HG02623 (cell line): ENCODE measurements around the gene HADHA.
"Not testable (repeated sequence)": the region's sequence is repeated elsewhere in the genome, so short reads cannot be mapped to it uniquely, and the experiment has no call there.

Experiments used
- ATAC-seq: cut with Tn5 transposase; IDR thresholded peaks from one replicate; pipeline ENCODE4 v1.9.1; 2021; ENCODE audit warnings: moderate library complexity; ENCODE audit not compliant: unreplicated experiment

Gene HADHA

DNA sequence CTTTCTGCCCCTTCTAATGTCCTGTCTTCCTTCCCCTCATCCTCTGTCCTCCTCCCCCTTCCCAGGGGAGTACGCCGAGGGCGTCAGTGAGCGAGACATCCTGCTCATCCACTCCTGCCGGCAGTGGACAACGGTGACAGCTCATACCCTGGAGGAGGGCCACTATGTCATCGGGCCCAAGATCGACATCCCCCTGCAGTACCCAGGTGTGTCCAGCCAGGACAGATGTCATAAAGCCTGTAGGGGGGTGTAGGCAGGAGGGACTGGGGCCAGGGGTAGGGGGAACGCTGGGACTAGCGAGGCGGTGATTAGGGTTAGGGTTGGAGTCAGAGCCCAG, 68.2 kb downstream of the HADHA start:
- ATAC-seq, result no peak

DNA sequence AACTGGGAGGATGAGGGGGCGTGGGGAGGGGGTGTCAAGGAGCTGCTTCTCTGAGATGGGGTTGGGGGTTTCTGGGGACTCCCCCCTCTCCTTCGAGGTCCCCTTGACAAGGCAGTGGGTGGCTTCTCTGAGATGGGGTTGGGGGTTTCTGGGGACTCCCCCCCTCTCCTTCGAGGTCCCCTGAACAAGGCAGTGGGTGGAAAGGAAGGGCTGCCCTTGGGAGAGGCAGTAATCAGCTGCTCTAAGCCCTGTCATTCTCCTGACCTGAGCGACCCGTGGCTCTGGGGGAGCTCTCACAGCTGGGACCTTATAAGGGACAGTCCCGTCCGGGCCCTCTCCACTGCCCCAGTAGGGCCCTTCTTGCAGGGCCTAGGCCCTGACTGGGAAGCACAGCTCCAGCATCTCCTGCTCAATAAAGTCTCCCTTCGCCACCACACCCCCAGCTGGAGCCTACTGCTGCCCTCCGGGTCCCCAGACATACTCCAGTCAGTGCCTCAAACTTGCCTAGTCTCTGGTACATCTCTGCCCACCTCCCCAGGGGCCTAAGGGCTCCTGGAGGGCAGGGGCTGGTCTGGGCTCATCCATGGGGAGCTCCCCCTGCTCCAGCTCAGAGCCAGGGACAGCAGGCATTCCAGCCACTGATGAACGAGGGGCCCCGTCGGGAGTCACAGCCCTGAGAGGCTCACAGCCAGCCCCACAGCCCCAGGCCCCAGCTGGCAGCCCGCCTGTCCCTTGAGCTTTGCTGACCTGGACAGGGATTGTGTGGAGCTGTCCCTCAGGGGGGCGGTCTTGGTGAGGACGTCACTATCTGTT, 68.8 kb downstream of the HADHA start:
- ATAC-seq, result no peak

DNA sequence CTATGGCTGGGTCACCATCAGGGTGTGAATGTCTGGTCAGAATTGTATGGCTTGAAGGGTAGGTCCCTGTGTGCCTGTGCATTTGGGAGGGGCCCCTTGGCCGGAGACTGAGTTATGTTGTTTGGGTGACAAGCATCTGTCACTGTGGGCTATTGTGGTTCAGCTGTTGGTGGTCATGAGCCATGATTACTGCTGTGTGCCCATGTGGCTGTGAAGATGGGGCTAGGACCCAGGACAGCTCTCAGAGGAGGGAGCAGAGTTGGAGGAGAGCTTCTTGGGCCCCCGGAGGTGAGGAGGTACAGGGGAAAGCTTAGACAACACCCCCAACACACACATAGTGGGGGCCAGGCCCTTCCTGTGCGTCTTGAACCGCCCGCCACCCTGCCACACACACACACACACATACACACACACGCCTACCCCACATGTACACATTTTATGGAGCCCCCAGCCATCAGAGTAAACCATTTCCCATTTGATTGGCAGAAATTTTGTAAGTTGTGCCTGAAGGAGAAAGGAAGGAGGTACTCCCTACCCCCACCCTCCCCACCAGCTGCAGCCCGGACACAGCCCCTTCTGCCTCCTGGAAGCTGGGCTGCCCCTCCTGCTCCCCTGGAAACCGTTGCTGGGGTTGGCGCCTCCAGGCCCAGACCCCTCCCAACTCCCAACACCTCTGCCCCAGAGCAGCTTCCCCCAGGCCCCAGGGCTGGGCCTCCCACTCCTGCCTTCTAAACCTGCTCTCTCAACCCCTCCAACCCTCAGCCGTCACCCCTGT, 69.6 kb downstream of the HADHA start:
- ATAC-seq, result no peak

DNA sequence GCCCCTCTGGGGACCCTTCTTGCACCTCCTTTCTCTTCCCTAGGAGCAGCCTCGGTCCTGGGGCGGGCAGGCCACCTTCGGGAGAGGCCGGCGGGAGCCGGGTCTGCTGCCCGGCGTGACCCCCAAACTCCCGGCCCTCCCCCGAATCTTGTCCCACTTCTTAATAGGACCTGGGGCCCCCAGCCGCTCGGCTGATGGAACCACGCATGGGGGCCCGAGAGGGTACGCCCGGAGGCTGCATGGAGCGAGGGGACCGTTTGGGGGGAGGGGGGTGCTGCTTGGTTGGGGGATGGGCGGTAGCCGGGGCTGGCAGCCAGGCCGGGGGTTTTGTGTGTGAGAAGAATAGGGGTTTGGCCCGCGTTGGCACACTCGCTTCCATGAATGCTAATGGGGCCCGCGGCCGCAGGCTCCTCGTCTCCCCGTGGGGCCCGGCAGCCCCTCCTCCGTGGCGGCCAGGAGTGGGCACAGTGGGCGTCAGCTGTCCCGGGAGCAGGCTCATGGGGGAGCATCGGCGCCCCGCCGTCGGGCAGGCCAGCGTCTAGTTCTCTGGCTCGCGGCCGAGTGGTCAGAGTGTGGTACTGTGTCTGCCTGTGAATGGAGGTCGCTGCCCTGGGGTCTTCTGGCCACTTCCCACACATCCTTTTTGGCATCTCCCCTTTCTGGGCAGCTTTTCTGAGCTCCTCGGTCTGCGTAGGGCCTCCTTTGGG, 70.5 kb downstream of the HADHA start:
- no peak for ATAC-seq

DNA sequence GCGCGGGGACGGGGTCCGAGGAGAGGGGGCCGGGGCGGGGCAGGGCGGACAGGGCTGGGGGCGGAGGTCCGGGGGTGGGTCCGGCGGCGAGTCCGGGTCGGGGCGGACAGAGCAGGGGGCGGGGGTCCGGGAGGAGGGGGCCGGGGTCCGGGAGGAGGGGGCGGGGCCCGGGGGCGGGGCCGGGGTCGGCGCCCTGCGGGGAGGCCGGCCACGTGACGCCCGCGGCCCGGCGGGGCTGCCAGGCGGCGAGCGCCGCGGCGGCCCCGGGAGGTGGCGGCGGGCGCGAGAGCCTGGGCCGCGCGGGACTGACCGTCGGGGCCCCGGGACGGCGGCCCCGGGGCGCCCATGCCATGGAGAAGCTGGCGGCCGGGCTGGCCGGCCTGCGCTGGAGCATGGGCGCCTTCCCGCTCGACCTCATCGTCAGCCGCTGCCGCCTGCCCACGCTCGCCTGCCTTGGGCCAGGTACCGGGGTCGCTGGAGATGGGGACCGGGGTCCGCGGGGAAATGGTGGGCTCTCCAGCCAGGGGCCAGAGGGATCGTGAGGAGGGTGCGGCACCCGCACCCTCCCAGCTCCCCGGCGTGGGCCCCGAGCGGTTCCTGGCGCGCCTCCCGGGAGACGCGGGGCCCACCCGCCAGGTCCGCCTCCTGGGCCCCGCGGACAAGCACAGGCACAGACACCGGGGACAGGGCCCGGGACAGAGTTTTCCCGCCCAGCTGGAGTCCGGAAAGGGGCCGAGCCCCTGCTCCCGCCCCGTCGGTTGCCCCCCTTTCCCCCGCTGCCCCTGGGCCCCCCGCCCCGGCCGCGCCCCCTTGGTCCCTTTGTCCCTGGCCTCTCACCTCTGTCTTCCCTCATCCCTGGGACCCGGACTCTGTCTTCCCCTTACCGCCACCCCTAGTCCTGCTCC, 71.3 kb downstream of the HADHA start, which contains the start of gene GAREM2:
GAREM2 (plus strand) TSS at position 218 of the 905 bp plus-strand sequence; CDS start at position 351, 133 bp downstream.
- ATAC-seq, result no peak

- ATAC-seq, result no peak
Measured at GRCh38 chr2:26172189-26172870, 72.1 kb downstream of the HADHA start.

DNA sequence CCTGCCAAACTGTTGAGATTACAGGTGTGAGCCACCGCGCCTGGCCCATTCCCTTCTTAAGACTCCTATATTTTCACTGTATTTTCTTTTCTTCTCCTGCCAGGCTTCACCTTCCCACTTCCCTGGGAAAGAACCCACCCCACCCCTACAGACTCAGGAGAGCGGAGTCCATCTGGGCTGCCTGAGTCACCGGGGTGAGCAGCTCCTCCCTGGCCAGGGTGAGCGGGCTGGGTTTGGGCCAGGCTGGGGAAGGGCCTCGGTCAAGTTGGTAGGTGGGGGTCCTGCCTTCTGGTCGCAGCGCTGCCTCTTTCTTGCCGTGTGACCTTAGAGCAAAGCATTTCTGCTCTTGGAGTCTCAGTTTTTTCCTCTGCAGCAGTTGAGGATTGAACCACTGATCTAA, 73.6 kb downstream of the HADHA start:
- no peak for ATAC-seq

- no peak for ATAC-seq
Measured at GRCh38 chr2:26169681-26170414, 74.6 kb downstream of the HADHA start.

- ATAC-seq, result no peak
Measured at GRCh38 chr2:26169226-26169625, 75.2 kb downstream of the HADHA start.

GRCh38 chr2:26168785-26169184, 75.6 kb downstream of the HADHA start:
- no peak for ATAC-seq

- ATAC-seq, result not testable (repeated sequence)
Measured at GRCh38 chr2:26166541-26166940, 77.9 kb downstream of the HADHA start.

GRCh38 chr2:26165403-26165802, 79.0 kb downstream of the HADHA start:
- ATAC-seq, result no peak

GRCh38 chr2:26164641-26165211, 79.7 kb downstream of the HADHA start:
- no peak for ATAC-seq

- no peak for ATAC-seq
Measured at GRCh38 chr2:26164231-26164630, 80.2 kb downstream of the HADHA start.

DNA sequence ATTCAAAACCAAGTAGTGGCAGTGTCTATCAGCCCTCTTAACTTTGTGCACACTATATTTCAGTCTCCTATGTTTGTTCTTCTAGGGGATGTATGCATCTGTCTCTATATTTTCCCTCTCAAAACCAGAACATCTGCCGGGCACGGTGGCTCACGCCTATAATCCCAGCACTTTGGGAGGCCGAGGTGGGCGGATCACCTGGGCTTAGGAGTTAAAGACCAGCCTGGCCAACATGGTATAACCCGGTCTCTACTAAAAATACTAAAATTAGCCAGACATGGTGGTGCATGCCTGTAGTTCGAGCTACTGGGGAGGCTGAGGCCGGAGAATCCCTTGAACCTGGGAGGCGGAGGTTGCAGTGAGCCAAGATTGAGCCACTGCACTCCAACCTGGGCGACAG, 81.5 kb downstream of the HADHA start:
- no peak for ATAC-seq

DNA sequence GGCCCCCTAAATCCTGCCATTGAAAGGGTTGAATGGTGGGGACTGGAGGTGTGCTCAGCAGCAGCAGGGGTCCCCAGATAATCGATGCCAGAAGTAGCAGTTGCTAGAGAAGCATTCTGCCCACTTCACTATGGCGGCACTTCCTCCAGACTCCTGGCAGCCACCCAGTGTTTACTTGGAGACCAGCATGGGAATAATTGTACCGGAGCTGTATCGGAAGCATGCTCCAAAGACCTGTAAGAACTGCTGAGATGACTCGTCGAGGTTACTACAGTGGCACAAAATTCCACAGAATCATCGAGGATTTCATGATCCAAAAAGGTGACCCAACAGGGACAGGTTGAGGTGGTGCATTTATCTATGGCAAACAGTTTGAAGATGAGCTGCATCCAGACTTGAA, 82.5 kb downstream of the HADHA start:
- ATAC-seq, result no peak

DNA sequence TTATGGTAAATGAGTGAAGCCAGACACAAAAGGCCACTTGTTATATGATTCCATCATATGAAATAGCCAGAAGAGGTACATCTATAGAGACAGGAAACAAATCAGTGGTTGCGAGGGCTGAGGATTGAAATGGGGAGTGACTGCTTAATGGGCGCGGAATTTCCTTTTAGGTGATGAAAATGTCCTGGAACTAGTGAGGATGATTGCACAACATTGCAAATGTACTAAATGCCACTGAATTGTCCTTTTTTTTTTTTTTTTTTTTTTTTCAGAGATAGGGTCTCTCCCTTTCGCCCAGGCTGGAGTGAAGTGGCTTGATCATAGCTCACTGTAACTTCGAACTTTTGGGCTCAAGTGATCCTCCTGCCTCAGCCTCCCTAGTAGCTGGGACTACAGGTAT, 86.9 kb downstream of the HADHA start:
- ATAC-seq, result no peak

DNA sequence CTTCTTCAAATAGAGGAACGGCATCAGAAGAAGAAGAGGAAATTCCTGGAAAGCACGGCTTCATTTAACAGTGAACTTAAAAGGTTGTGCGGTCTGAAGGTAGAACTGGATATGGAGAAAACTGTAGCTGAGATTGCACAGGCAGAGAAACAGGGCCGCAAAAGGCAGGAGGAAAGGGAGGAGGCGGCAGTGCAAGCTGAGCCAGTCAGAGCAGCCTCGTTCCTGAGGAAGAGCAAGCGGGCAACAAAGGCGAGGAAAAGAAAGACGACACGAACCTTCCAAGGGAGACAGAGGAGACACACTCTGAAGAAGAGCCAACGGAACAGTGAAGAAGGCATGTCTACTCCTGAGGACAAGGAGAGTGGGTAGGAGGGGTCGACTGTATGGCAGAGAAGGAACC, 94.2 kb downstream of the HADHA start:
- no peak for ATAC-seq

DNA sequence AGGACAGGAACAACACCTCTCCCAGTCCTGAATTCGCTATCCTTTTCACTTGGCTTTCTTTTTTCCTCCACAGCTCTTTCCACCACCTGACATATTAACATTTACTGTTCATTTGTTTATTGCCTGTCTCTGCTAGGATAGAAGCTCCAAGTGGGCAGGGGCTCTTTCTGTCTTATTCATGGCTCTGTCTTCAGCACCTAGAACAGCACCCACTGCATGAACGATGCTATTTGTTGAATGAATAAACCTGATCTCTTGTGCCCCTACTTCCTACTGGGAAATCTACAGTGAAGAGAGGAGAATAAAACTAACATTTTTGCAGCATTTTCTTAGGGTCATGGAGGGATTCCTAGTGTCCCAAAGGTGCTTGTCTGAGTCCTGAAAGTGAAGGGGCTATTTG, 95.9 kb downstream of the HADHA start:
- ATAC-seq, result no peak
